ENCODE data around the gene SLC26A3.

SLC26A3 gene

DNA sequence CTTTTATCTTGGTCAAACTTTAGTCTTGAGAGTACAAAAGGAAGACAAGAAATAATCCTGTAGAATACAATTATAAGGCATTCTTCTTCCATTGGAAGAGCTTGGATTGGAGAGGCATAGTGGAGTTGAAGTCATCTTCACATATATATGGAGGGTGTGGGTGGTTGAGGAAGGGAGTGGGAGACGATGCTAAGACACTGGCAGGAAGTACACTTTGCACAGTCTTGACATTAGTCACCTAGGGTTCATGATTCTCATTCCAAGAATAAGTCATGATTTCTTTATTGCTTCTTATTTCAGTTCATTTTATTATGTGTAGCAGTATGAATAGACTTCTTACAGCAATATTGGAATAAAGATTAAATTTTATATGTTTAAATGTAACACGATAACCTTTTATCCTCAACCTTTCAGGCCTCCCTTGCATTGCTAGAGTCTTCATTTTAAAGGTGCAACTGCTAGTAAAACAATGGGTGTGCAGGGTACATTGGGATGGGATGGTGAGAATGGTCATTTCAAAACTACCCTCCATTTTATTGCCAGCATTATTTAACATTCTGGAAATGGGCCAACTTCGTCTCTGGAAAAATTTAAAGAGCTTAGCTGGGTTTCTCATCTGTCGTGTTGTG is 12.3 kb upstream of the SLC26A3 start:
- Histone ChIP-seq H3K27me3 (replicated peaks; ENCODE audit: control insufficient read depth, insufficient read depth, low read length) (no peaks in the 10 kb centered on the region), H3K36me3 (ENCODE audit: control insufficient read depth, insufficient read depth, low read length, severe bottlenecking) (no peaks in the 10 kb centered on the region), H3K4me1 (ENCODE audit: control insufficient read depth, insufficient read depth, low read length) (peaks cover 5% of the 10 kb centered on the region), H3K9me3 (ENCODE audit: control insufficient read depth, low read length) (no peaks in the 10 kb centered on the region), H3K9ac (ENCODE audit: low read length) (no peak overlapping the region), H3K4me3 (ENCODE audit: low read length) (no peak overlapping the region)
- DNase-seq (ENCODE audit: low read depth) = no peak

DNA sequence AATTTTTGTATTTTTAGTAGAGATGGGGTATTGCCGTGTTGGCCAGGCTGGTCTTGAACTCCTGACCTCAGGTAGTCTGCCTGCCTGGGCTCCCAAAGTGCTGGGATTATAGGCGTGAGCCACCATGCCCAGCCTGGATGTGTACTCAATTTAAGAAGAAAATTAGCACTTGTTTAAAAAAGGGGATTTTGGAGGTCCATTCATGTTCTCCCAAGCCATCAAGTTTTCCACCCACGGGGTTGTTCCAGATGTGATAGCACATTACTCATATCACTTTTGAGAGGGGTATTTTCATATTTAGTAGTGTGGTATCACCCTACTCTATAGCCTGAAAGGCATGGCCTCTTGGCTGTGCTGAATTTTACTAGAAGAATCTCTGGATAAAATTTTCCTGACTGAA is 10.5 kb upstream of the SLC26A3 start:
- H3K9me3 ChIP-seq (ENCODE audit: control insufficient read depth, low read length) = no peaks in the 10 kb centered on the region
- peaks cover 5% of the 10 kb centered on the region for H3K4me1 ChIP-seq (ENCODE audit: control insufficient read depth, insufficient read depth, low read length)
- no peak overlapping the region for H3K4me3 ChIP-seq (ENCODE audit: low read length)
- no peak for DNase-seq (ENCODE audit: low read depth)
- no peaks in the 10 kb centered on the region for H3K27me3 ChIP-seq (replicated peaks; ENCODE audit: control insufficient read depth, insufficient read depth, low read length)
- H3K36me3 ChIP-seq (ENCODE audit: control insufficient read depth, insufficient read depth, low read length, severe bottlenecking) = no peaks in the 10 kb centered on the region
- no peak overlapping the region for H3K9ac ChIP-seq (ENCODE audit: low read length)

DNA sequence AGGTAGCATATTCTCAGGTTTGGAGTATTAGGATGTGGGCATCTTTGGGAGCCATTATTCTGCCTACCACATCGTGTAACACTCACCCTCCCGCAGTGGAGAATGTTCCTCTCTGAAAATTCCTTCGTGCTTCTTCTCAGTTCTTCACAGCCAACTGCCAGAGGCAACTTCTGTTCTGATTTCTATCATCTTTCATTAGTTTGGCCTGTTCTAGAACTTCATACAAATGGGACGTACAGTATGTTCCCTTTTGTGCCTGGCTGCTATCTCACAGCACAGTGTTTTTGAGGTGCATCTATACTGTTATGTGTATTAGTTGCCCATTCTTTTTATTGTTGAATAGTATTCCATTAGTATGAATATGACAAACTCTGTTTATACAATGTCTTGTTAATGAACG is 8.9 kb upstream of the SLC26A3 start:
- H3K4me1 ChIP-seq (ENCODE audit: control insufficient read depth, insufficient read depth, low read length) = peaks cover 5% of the 10 kb centered on the region

DNA sequence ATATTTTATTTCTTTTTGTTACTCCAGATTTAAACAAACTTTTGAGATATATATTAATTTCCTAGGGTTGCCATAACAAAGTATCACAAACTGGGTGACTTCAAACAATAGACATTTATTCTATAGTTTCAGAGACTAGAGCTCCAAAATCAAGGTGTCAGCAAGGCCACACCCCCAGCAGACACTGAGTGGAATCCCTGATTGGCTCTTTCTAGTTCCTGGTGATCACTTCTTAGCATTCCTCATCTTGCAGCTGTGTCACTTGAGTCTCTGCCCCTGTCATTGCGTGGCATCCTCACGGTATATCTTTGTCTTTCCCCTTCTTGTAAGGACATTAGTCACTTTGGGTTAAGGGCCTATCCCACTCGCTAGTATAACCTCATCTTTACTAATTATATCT is 7.6 kb upstream of the SLC26A3 start:
- no peak for DNase-seq (ENCODE audit: low read depth)

More for the DNA sequence above, 8.9 kb upstream of the SLC26A3 start:
- DNase-seq (ENCODE audit: low read depth) = no peak
- no peaks in the 10 kb centered on the region for H3K9me3 ChIP-seq (ENCODE audit: control insufficient read depth, low read length)
- no peak overlapping the region for H3K9ac ChIP-seq (ENCODE audit: low read length)
- H3K36me3 ChIP-seq (ENCODE audit: control insufficient read depth, insufficient read depth, low read length, severe bottlenecking) = no peaks in the 10 kb centered on the region
- H3K4me3 ChIP-seq (ENCODE audit: low read length) = no peak overlapping the region
- no peaks in the 10 kb centered on the region for H3K27me3 ChIP-seq (replicated peaks; ENCODE audit: control insufficient read depth, insufficient read depth, low read length)

DNA sequence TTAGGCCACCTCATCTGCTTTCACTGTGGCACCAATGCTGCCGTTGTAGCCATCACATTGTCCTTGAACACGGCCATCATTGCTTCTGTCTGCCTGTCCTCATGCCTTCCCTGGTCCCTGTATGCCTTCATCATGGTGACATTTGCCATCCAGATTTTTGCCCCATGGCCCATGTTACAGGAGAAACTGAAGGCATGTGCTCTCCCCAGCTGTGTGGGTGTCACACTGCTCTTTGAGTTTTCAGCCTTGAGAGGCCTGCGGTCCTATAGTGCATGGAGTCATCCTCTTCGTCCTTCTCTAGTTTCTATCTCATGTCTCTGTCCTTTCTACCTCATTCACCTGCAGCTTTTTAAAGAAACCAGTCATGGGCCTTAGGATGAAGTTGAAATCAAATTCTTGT is 6.2 kb upstream of the SLC26A3 start:
- Histone ChIP-seq H3K4me1 (ENCODE audit: control insufficient read depth, insufficient read depth, low read length) (no peaks in the 10 kb centered on the region), H3K27me3 (replicated peaks; ENCODE audit: control insufficient read depth, insufficient read depth, low read length) (no peaks in the 10 kb centered on the region), H3K36me3 (ENCODE audit: control insufficient read depth, insufficient read depth, low read length, severe bottlenecking) (no peaks in the 10 kb centered on the region), H3K9me3 (ENCODE audit: control insufficient read depth, low read length) (no peaks in the 10 kb centered on the region), H3K9ac (ENCODE audit: low read length) (no peak overlapping the region), H3K4me3 (ENCODE audit: low read length) (no peak overlapping the region)
- DNase-seq (ENCODE audit: low read depth) = no peak

More for the DNA sequence above, 7.6 kb upstream of the SLC26A3 start:
- Histone ChIP-seq H3K36me3 (ENCODE audit: control insufficient read depth, insufficient read depth, low read length, severe bottlenecking) (no peaks in the 10 kb centered on the region), H3K4me1 (ENCODE audit: control insufficient read depth, insufficient read depth, low read length) (no peaks in the 10 kb centered on the region), H3K9me3 (ENCODE audit: control insufficient read depth, low read length) (no peaks in the 10 kb centered on the region), H3K4me3 (ENCODE audit: low read length) (no peak overlapping the region), H3K9ac (ENCODE audit: low read length) (no peak overlapping the region), H3K27me3 (replicated peaks; ENCODE audit: control insufficient read depth, insufficient read depth, low read length) (no peaks in the 10 kb centered on the region)

DNA sequence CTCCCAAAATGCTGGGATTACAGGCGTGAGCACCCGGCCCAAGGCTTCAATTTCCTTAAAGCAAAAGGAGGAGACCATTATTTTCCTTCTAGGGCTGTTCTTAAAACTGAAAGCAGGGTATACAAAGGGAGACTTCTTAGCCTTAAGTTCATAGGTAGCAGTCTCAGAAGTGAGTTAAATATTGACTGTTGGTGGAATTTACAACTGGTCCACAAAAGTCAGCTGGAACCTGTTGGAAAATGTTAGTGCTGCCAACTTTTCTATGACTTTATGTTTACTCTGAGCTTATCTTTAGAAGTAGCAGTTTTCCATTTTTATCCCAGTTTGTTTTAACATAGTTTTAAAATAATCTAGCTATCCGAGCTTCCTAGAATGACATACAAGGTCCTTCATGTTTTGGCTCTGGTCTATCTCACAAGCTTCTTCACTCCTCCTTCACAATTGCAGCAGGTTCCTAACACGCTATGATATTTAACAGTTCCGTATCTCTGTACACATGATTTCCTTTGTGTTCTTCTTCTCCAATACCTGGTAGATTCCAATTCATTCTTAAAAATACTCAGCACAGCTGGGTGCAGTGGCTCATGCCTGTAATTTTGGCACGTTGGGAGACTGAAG is 3.3 kb downstream of the SLC26A3 start:
- no peak for DNase-seq (ENCODE audit: low read depth)
- no peaks in the 10 kb centered on the region for H3K9me3 ChIP-seq (ENCODE audit: control insufficient read depth, low read length)
- H3K4me1 ChIP-seq (ENCODE audit: control insufficient read depth, insufficient read depth, low read length) = no peaks in the 10 kb centered on the region
- H3K4me3 ChIP-seq (ENCODE audit: low read length) = no peak overlapping the region
- peaks cover 19% of the 10 kb centered on the region for H3K27me3 ChIP-seq (replicated peaks; ENCODE audit: control insufficient read depth, insufficient read depth, low read length)
- no peak overlapping the region for H3K9ac ChIP-seq (ENCODE audit: low read length)
- no peaks in the 10 kb centered on the region for H3K36me3 ChIP-seq (ENCODE audit: control insufficient read depth, insufficient read depth, low read length, severe bottlenecking)

DNA sequence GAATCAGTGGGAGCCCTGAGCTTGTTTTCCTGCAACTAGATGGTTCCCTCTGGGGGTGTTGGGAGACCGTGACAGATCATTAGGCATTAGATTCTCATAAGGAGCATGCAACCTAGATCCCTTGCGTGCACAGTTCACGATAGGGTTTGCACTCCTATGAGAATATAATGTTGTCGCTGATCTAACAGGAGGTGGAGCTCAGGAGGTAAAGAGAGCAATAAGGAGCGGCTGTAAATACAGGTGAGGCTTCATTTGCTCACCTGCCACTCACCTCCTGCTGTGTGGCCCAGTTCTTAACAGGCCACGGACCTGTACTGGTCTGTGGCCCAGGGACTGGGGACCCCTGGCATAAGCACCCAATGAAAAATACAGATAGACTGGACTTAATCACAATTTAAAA is 10.7 kb downstream of the SLC26A3 start:
- Histone ChIP-seq H3K27me3 (replicated peaks; ENCODE audit: control insufficient read depth, insufficient read depth, low read length) (no peaks in the 10 kb centered on the region), H3K9ac (ENCODE audit: low read length) (no peak overlapping the region), H3K4me3 (ENCODE audit: low read length) (no peak overlapping the region), H3K9me3 (ENCODE audit: control insufficient read depth, low read length) (no peaks in the 10 kb centered on the region), H3K4me1 (ENCODE audit: control insufficient read depth, insufficient read depth, low read length) (no peaks in the 10 kb centered on the region), H3K36me3 (ENCODE audit: control insufficient read depth, insufficient read depth, low read length, severe bottlenecking) (no peaks in the 10 kb centered on the region)
- DNase-seq (ENCODE audit: low read depth) = no peak

DNA sequence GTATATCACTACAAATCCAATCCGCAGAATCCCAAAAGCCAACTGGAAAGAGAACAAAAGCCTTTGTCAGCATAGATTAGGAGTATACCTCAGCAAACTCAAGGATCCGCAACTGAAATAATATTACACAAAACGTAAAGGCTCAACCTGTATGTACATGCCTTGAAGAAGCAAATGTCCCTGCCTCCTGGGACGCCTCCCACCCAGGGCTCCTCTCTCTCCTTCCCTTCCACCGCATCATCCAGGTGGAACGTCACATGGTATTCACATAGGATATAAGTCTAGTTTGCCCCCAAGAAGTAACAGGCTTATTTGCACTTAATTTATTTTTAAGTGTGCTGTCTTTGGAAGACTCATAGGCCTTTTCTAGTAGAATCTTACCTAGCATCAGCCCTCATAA is 13.4 kb downstream of the SLC26A3 start:
- no peak overlapping the region for H3K4me3 ChIP-seq (ENCODE audit: low read length)
- no peaks in the 10 kb centered on the region for H3K9me3 ChIP-seq (ENCODE audit: control insufficient read depth, low read length)
- H3K27me3 ChIP-seq (replicated peaks; ENCODE audit: control insufficient read depth, insufficient read depth, low read length) = peaks cover 8% of the 10 kb centered on the region
- DNase-seq (ENCODE audit: low read depth) = no peak
- no peaks in the 10 kb centered on the region for H3K36me3 ChIP-seq (ENCODE audit: control insufficient read depth, insufficient read depth, low read length, severe bottlenecking)
- peaks cover 8% of the 10 kb centered on the region for H3K4me1 ChIP-seq (ENCODE audit: control insufficient read depth, insufficient read depth, low read length)
- H3K9ac ChIP-seq (ENCODE audit: low read length) = no peak overlapping the region

DNA sequence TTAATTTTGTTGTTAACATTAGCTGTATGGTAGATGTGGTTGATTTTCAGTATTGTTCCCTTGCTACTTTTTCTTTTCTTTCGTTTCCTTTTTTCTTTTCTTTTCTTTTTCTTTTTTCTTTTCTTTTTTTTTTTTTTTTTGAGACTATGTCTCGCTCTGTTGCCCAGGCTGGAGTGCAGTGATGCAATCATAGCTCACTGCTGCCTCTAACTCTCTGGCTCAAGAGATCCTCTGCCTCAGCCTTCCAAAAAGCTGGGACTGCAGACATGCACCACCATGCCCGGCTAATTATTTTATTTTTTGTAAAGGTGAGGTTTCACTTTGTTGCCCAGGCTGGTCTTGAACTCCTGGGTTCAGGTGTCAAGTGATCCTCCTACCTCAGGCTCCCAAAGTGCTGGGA is 14.4 kb downstream of the SLC26A3 start:
- H3K36me3 ChIP-seq (ENCODE audit: control insufficient read depth, insufficient read depth, low read length, severe bottlenecking) = no peaks in the 10 kb centered on the region
- no peak overlapping the region for H3K4me3 ChIP-seq (ENCODE audit: low read length)
- no peak for DNase-seq (ENCODE audit: low read depth)
- no peaks in the 10 kb centered on the region for H3K9me3 ChIP-seq (ENCODE audit: control insufficient read depth, low read length)
- H3K9ac ChIP-seq (ENCODE audit: low read length) = no peak overlapping the region
- peaks cover 8% of the 10 kb centered on the region for H3K4me1 ChIP-seq (ENCODE audit: control insufficient read depth, insufficient read depth, low read length)
- H3K27me3 ChIP-seq (replicated peaks; ENCODE audit: control insufficient read depth, insufficient read depth, low read length) = peaks cover 8% of the 10 kb centered on the region

DNA sequence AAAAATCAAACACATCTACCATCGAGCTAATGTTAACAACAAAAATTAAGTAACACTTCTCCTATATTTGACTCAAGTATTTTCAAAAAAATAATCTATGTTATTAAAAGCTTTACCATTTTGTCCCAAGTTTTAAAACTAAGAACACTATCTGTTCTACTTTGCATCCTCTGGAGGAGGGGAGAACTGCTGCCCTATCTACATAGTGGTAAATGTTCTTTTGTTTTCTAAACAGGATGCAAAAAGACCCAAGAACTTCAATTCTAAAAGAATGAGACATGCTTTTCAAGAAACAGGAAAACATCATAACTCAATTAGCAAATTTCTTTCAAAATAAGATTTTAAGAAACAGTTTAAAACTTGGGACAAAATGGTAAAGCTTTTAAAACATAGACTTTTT is 14.8 kb downstream of the SLC26A3 start:
- Histone ChIP-seq H3K9me3 (ENCODE audit: control insufficient read depth, low read length) (no peaks in the 10 kb centered on the region), H3K36me3 (ENCODE audit: control insufficient read depth, insufficient read depth, low read length, severe bottlenecking) (no peaks in the 10 kb centered on the region), H3K9ac (ENCODE audit: low read length) (no peak overlapping the region), H3K27me3 (replicated peaks; ENCODE audit: control insufficient read depth, insufficient read depth, low read length) (peaks cover 8% of the 10 kb centered on the region), H3K4me1 (ENCODE audit: control insufficient read depth, insufficient read depth, low read length) (peaks cover 8% of the 10 kb centered on the region), H3K4me3 (ENCODE audit: low read length) (no peak overlapping the region)
- no peak for DNase-seq (ENCODE audit: low read depth)

DNA sequence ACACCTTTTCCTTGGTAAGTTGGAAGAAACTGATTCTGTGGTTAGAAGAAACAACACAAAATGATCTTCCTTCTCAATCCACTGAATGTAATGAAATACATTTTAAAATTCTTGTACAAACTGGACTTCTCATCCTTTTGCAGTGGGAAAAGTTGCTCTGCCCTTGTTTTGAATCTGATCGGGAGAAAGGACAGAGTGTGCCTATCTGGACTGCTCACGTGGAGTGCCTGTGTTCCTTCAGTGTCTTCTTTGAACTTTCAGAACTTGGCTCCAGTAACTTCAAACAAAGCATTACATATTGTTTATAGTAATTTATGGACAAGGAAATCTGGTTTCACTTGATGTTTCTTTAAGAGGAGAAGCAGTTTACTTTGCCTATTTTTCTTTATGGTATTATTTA is 17.1 kb downstream of the SLC26A3 start:
- Histone ChIP-seq H3K9ac (ENCODE audit: low read length) (no peak overlapping the region), H3K4me1 (ENCODE audit: control insufficient read depth, insufficient read depth, low read length) (peaks cover 12% of the 10 kb centered on the region), H3K9me3 (ENCODE audit: control insufficient read depth, low read length) (no peaks in the 10 kb centered on the region), H3K4me3 (ENCODE audit: low read length) (no peak overlapping the region), H3K27me3 (replicated peaks; ENCODE audit: control insufficient read depth, insufficient read depth, low read length) (peaks cover 8% of the 10 kb centered on the region), H3K36me3 (ENCODE audit: control insufficient read depth, insufficient read depth, low read length, severe bottlenecking) (no peaks in the 10 kb centered on the region)
- DNase-seq (ENCODE audit: low read depth) = peak; percentile 2

DNA sequence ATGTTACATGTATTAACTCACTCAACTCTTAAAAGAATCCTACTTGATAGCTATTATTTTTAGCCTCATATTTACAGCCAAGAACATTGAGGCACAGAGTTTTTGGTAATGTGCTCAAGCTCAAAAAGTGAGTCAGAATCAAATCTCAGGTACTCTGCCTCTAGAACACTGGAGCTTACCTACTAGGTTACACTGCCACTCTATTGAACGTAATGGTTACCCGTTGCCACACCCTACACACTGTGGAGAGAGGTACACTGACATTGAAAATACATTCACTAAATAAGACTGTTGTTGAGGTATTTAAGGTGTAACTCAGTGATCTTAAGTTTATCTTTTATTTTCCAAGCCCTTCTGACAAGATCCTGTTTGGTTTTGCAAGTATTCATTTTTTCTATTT is 17.9 kb downstream of the SLC26A3 start:
- H3K36me3 ChIP-seq (ENCODE audit: control insufficient read depth, insufficient read depth, low read length, severe bottlenecking) = no peaks in the 10 kb centered on the region
- peaks cover 8% of the 10 kb centered on the region for H3K27me3 ChIP-seq (replicated peaks; ENCODE audit: control insufficient read depth, insufficient read depth, low read length)
- peaks cover 14% of the 10 kb centered on the region for H3K4me1 ChIP-seq (ENCODE audit: control insufficient read depth, insufficient read depth, low read length)
- no peak overlapping the region for H3K4me3 ChIP-seq (ENCODE audit: low read length)
- DNase-seq (ENCODE audit: low read depth) = no peak
- no peaks in the 10 kb centered on the region for H3K9me3 ChIP-seq (ENCODE audit: control insufficient read depth, low read length)
- no peak overlapping the region for H3K9ac ChIP-seq (ENCODE audit: low read length)

All from adipocyte (in vitro differentiated cells).